Measurements from ENCODE around the gene SLC36A4. TPM values are rescaled to one million over a fixed set of nuclear protein-coding genes. Genes with fewer than 3 reads are reported as not detected.
A peak's percentile ranks its signal among the peaks of the same experiment; 100 is the strongest.

Gene SLC36A4
- total and polyA plus RNA-seq, 2 of the 13 experiments (the other 11 are each of a cell fraction or from before 2014, with no cell fraction given) = 7.3 to 9.5 TPM

DNA sequence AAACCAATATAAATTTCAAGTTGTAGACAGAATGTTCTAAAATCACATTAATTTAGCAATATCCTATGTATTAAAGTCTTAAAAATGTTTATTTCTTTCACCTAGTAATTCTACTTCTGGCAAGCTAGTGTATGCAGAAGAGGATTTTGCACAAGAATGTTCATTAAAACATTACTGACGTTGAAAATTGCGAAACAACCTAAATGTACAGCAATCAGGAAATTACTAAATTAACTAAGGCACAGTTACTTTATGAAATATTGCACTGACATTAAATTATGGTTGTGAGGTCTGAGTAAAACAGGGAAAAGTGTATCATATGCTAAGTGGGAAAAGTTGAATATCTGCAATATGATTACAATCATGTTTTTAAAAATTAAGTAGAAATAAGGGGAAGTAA, 4.1 kb downstream of the SLC36A4 start:
- ATAC-seq (no peak), DNase-seq (ENCODE audit: low spot score) (no peak), FAIRE-seq (no peak)
- in situ Hi-C loops (cut with HindIII; ENCODE audit: extremely low pct_ligation_motif_present, low pct_unique_long_range_greater_than_20kb) = no loop called here
- no TSS peak for BruUV-seq (replicated peaks)
- ChIA-PET POLR2A (no interaction called here), CTCF (ENCODE audit: low intra/inter-chr PET ratio, low total read pairs) (no interaction called here)
- Histone ChIP-seq H3K9ac (ENCODE audit: insufficient read depth, low read depth, low read length) (no peak overlapping the region), H3K27ac (ENCODE audit: extremely low read length, insufficient read depth, low read length) (no peak overlapping the region), H3K9me3 (ENCODE audit: low read length) (no peaks in the 10 kb centered on the region; the same call in 1 of the 2 replicates), H3K4me2 (ENCODE audit: low read depth, low read length) (no peak overlapping the region), H3K36me3 (replicated peaks in 1 of 2; ENCODE audit: control insufficient read depth in 1 of 2, insufficient read depth in 2 of 2, low read length in 2 of 2) (no peaks in the 10 kb centered on the region), H3K27me3 (ENCODE audit: control insufficient read depth in 1 of 2, insufficient read depth in 2 of 2, low read length in 2 of 2) (no peaks in the 10 kb centered on the region; a peak in 2 of 5 replicates), H2AFZ (ENCODE audit: low read length) (no peak overlapping the region), H3K4me3 (replicated peaks in 1 of 3; ENCODE audit: insufficient read depth in 1 of 3, low read depth in 2 of 3, low read length in 3 of 3) (no peak overlapping the region), H3K4me1 (ENCODE audit: insufficient read depth, low read length) (peaks cover 16% of the 10 kb centered on the region), H4K20me1 (ENCODE audit: insufficient read depth, low read length) (no peaks in the 10 kb centered on the region), H3K79me2 (ENCODE audit: insufficient read depth, low read length) (peaks cover 26% of the 10 kb centered on the region)
- no peak for TF ChIP-seq NRL (CRISPR knock-in tag; IDR thresholded peaks at IDR 0.05; ENCODE audit: borderline replicate concordance)
- no peak for TF ChIP-seq NR3C1 (CRISPR knock-in tag; IDR thresholded peaks at IDR 0.05)
- no peak for TF ChIP-seq ZNF569 (CRISPR knock-in tag; IDR thresholded peaks at IDR 0.05; ENCODE audit: borderline replicate concordance)
- peak; percentile 73 for TF ChIP-seq CEBPB (IDR thresholded peaks at IDR 0.05; ENCODE audit: borderline replicate concordance, low read depth, low read length)
- TF ChIP-seq CEBPG (CRISPR knock-in tag; IDR thresholded peaks at IDR 0.05) = 0 out of 2 replicates have a peak, but pooled peaks have one; percentile 11
- intact Hi-C loops (cut with micrococcal nuclease; ENCODE audit: unreplicated experiment) = no loop called here
- WGBS (ENCODE audit: low lambda C conversion rate) = 93% methylated on average over 2 of the region's 2 CpGs

DNA sequence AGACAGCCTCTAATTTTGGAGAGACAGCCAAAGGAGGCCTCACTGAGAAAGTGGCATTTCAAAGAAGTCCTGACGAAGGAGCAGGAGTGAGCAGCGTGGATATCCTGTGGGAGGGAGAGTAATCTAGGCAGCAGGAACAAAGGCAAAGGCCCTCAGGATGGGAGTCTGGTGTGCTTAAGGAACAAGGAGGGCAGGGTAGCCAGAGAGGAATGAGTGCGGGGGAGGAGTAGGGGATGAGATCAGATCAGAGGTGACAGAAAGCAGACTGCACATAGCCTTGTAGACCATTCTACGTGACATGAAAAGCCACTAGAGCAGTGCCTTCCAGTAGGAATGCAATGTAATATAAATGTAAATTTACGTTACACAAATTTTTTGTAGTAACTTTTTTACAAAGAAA, 5.6 kb downstream of the SLC36A4 start:
- in situ Hi-C loops (cut with HindIII; ENCODE audit: extremely low pct_ligation_motif_present, low pct_unique_long_range_greater_than_20kb) (no loop called here), intact Hi-C loops (cut with micrococcal nuclease; ENCODE audit: unreplicated experiment) (no loop called here)
- no peak for FAIRE-seq
- no peak overlapping the region for H3K4me3 ChIP-seq (replicated peaks in 1 of 3; ENCODE audit: insufficient read depth in 1 of 3, low read depth in 2 of 3, low read length in 3 of 3)
- H3K79me2 ChIP-seq (ENCODE audit: insufficient read depth, low read length) = peaks cover 25% of the 10 kb centered on the region
- no peak overlapping the region for H3K9ac ChIP-seq (ENCODE audit: insufficient read depth, low read depth, low read length)
- WGBS (ENCODE audit: low lambda C conversion rate) = 95% methylated on average over 5 of the region's 5 CpGs
- no peak overlapping the region for H3K4me2 ChIP-seq (ENCODE audit: low read depth, low read length)
- peaks cover 10% of the 10 kb centered on the region; the same call in 1 of the 2 replicates for H3K4me1 ChIP-seq (ENCODE audit: insufficient read depth, low read length)
- no peak overlapping the region for H2AFZ ChIP-seq (ENCODE audit: low read length)
- H4K20me1 ChIP-seq (ENCODE audit: insufficient read depth, low read length) = no peaks in the 10 kb centered on the region
- CTCF ChIA-PET (ENCODE audit: low intra/inter-chr PET ratio, low total read pairs) = no interaction called here
- no peak for DNase-seq (ENCODE audit: low spot score)
- POLR2A ChIA-PET = no interaction called here
- H3K36me3 ChIP-seq (replicated peaks in 1 of 2; ENCODE audit: control insufficient read depth in 1 of 2, insufficient read depth in 2 of 2, low read length in 2 of 2) = no peaks in the 10 kb centered on the region
- no peak for ATAC-seq
- BruUV-seq (replicated peaks) = no TSS peak
- H3K27me3 ChIP-seq (ENCODE audit: control insufficient read depth in 1 of 2, insufficient read depth in 2 of 2, low read length in 2 of 2) = no peaks in the 10 kb centered on the region; a peak in 2 of 5 replicates
- peaks cover 10% of the 10 kb centered on the region for H3K9me3 ChIP-seq (ENCODE audit: low read length)
- no peak overlapping the region for H3K27ac ChIP-seq (ENCODE audit: extremely low read length, insufficient read depth, low read length)
- no peak for TF ChIP-seq YY1 (IDR thresholded peaks at IDR 0.05; ENCODE audit: insufficient read depth, insufficient replicate concordance, low read depth, low read length)
- TF ChIP-seq ZNF646 (CRISPR knock-in tag; IDR thresholded peaks at IDR 0.05) = no peak
- TF ChIP-seq ZFP36L2 (CRISPR knock-in tag; IDR thresholded peaks at IDR 0.05) = no peak
- no peak for TF ChIP-seq CHD4 (IDR thresholded peaks at IDR 0.05; ENCODE audit: borderline replicate concordance, low read length)
- no peak for TF ChIP-seq RBM22 (optimal IDR thresholded peaks at IDR 0.05; ENCODE audit: low read length)
- TF ChIP-seq ZBTB49 (CRISPR knock-in tag; IDR thresholded peaks at IDR 0.05; ENCODE audit: borderline replicate concordance) = no peak

Data from HepG2 (cell line).